ENCODE measurements around the gene CCNF.

DNA sequence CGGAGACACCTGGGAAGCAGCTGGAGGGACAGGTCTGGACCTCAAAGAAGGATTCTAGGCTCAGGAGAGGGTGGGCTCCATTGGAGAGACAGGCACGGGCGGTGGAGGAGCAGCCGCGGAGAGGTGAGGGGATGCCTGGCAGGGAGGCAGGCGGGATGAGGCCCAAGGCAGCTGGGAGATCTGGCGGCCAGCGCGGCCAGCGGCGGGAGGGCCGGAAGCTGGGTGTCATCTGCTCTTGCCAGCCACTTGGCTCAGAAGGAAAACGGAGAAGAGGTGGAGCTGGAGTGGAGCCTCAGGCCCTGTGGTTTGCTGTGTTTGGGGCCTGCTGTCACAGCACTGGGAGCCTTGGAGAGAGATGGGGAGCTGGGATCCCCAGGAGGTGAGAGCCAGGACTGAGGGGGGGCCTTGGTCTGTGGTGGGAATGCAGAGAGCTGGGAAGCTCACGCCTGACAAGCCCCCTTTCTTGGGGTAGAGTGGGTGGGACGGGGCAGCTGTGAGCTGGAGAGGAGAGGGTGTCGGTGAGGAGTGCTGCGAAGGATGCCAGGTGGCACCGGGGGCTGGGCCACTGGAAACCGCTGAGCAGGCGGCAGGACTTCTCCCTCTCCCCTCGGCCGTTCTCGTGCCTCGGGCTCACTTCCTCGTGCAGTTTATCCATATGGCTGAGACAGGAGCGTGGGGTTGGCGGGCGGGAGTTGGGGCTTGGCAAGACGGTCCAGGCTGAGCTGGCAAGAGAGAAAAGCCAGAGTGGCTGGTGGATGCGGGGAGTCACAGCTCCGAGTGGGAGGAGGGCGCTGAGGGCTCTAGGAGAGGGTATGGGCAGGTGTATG is 53.7 kb downstream of the CCNF start:
- TF ChIP-seq, protein P1, sequence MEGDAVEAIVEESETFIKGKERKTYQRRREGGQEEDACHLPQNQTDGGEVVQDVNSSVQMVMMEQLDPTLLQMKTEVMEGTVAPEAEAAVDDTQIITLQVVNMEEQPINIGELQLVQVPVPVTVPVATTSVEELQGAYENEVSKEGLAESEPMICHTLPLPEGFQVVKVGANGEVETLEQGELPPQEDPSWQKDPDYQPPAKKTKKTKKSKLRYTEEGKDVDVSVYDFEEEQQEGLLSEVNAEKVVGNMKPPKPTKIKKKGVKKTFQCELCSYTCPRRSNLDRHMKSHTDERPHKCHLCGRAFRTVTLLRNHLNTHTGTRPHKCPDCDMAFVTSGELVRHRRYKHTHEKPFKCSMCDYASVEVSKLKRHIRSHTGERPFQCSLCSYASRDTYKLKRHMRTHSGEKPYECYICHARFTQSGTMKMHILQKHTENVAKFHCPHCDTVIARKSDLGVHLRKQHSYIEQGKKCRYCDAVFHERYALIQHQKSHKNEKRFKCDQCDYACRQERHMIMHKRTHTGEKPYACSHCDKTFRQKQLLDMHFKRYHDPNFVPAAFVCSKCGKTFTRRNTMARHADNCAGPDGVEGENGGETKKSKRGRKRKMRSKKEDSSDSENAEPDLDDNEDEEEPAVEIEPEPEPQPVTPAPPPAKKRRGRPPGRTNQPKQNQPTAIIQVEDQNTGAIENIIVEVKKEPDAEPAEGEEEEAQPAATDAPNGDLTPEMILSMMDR (IDR thresholded peaks at IDR 0.05), result no peak
- TF ChIP-seq POLR2A (IDR thresholded peaks at IDR 0.05), result no peak
- TF ChIP-seq EP300 (IDR thresholded peaks at IDR 0.05), result no peak

Data from ovary (tissue), 3 donors.